ENCODE measurements around the gene NEXN.

GRCh38 chr1:77977989-77978292 is 89.5 kb downstream of the NEXN start:
- TF ChIP-seq, protein P1, sequence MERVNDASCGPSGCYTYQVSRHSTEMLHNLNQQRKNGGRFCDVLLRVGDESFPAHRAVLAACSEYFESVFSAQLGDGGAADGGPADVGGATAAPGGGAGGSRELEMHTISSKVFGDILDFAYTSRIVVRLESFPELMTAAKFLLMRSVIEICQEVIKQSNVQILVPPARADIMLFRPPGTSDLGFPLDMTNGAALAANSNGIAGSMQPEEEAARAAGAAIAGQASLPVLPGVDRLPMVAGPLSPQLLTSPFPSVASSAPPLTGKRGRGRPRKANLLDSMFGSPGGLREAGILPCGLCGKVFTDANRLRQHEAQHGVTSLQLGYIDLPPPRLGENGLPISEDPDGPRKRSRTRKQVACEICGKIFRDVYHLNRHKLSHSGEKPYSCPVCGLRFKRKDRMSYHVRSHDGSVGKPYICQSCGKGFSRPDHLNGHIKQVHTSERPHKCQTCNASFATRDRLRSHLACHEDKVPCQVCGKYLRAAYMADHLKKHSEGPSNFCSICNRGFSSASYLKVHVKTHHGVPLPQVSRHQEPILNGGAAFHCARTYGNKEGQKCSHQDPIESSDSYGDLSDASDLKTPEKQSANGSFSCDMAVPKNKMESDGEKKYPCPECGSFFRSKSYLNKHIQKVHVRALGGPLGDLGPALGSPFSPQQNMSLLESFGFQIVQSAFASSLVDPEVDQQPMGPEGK (CRISPR knock-in tag; IDR thresholded peaks at IDR 0.05; ENCODE audit: borderline replicate concordance): no peak
- TF ChIP-seq OSR1 (CRISPR knock-in tag; IDR thresholded peaks at IDR 0.05) (no peak), TCF4 (CRISPR knock-in tag; IDR thresholded peaks at IDR 0.05; ENCODE audit: borderline replicate concordance) (no peak; the same call in 1 of the 2 replicates), ARNTL (CRISPR knock-in tag; IDR thresholded peaks at IDR 0.05; ENCODE audit: borderline replicate concordance, low read depth) (no peak), ZNF70 (CRISPR knock-in tag; IDR thresholded peaks at IDR 0.05) (no peak), GLIS3 (CRISPR knock-in tag; IDR thresholded peaks at IDR 0.05) (no peak), RARB (CRISPR knock-in tag; IDR thresholded peaks at IDR 0.05) (no peak), ZNF8 (CRISPR knock-in tag; IDR thresholded peaks at IDR 0.05) (0 out of 2 replicates have a peak, but pooled peaks have one; percentile 27), ZFP3 (CRISPR knock-in tag; IDR thresholded peaks at IDR 0.05) (no peak), ESRRG (CRISPR knock-in tag; IDR thresholded peaks at IDR 0.05) (no peak), TOX (CRISPR knock-in tag; IDR thresholded peaks at IDR 0.05; ENCODE audit: borderline replicate concordance) (no peak), ZFP30 (CRISPR knock-in tag; IDR thresholded peaks at IDR 0.05) (no peak), CSRNP3 (CRISPR knock-in tag; IDR thresholded peaks at IDR 0.05) (no peak), ZNF565 (CRISPR knock-in tag; conservative IDR thresholded peaks at IDR 0.05; ENCODE audit: low read depth) (no peak)

Measured in SK-N-SH treated with all-trans-retinoic acid at 6 μM for 48 hours (cell line).